ENCODE measurements around the gene CCDC34.

The CCDC34 gene

GRCh38 chr11:27403195-27403594 is 40.2 kb upstream of the CCDC34 start:
- Histone ChIP-seq H3K27me3 (ENCODE audit: low read depth, low read length) (no peaks in the 10 kb centered on the region), H3K27ac (ENCODE audit: low read length) (no peak overlapping the region), H3K4me3 (ENCODE audit: low read depth in 1 of 2, low read length in 2 of 2) (no peak overlapping the region), H3K4me1 (ENCODE audit: control insufficient read depth in 1 of 2, insufficient read depth in 2 of 2, low read length in 2 of 2) (no peaks in the 10 kb centered on the region), H3K36me3 (ENCODE audit: control insufficient read depth in 1 of 2, insufficient read depth in 2 of 2, low read length in 2 of 2) (no peaks in the 10 kb centered on the region), H3K9me3 (ENCODE audit: control insufficient read depth in 1 of 2, low read length in 2 of 2) (no peaks in the 10 kb centered on the region)

- no peaks in the 10 kb centered on the region for H3K9me3 ChIP-seq (ENCODE audit: control insufficient read depth in 1 of 2, low read length in 2 of 2)
- H3K4me1 ChIP-seq (ENCODE audit: control insufficient read depth in 1 of 2, insufficient read depth in 2 of 2, low read length in 2 of 2), result no peaks in the 10 kb centered on the region
- H3K36me3 ChIP-seq (ENCODE audit: control insufficient read depth in 1 of 2, insufficient read depth in 2 of 2, low read length in 2 of 2), result no peaks in the 10 kb centered on the region
- H3K4me3 ChIP-seq (ENCODE audit: low read depth in 1 of 2, low read length in 2 of 2), result no peak overlapping the region
- no peaks in the 10 kb centered on the region for H3K27me3 ChIP-seq (ENCODE audit: low read depth, low read length)
- no peak overlapping the region for H3K27ac ChIP-seq (ENCODE audit: low read length)
Observed at GRCh38 chr11:27402450-27402849, 39.4 kb upstream of the CCDC34 start.

- Histone ChIP-seq H3K9me3 (ENCODE audit: control insufficient read depth in 1 of 2, low read length in 2 of 2) (no peaks in the 10 kb centered on the region), H3K27ac (ENCODE audit: low read length) (no peak overlapping the region), H3K36me3 (ENCODE audit: control insufficient read depth in 1 of 2, insufficient read depth in 2 of 2, low read length in 2 of 2) (no peaks in the 10 kb centered on the region), H3K4me1 (ENCODE audit: control insufficient read depth in 1 of 2, insufficient read depth in 2 of 2, low read length in 2 of 2) (peaks cover 0 to 2% of the 10 kb centered on the region in 2 donors), H3K27me3 (ENCODE audit: low read depth, low read length) (no peaks in the 10 kb centered on the region), H3K4me3 (ENCODE audit: low read depth in 1 of 2, low read length in 2 of 2) (no peak overlapping the region)
Observed at GRCh38 chr11:27401833-27402316, 38.9 kb upstream of the CCDC34 start.

GRCh38 chr11:27401280-27401832 is 38.3 kb upstream of the CCDC34 start:
- Histone ChIP-seq H3K36me3 (ENCODE audit: control insufficient read depth in 1 of 2, insufficient read depth in 2 of 2, low read length in 2 of 2) (no peaks in the 10 kb centered on the region), H3K9me3 (ENCODE audit: control insufficient read depth in 1 of 2, low read length in 2 of 2) (no peaks in the 10 kb centered on the region), H3K4me1 (ENCODE audit: control insufficient read depth in 1 of 2, insufficient read depth in 2 of 2, low read length in 2 of 2) (peaks cover 0 to 7% of the 10 kb centered on the region in 2 donors), H3K27me3 (ENCODE audit: low read depth, low read length) (no peaks in the 10 kb centered on the region), H3K27ac (ENCODE audit: low read length) (no peak overlapping the region), H3K4me3 (ENCODE audit: low read depth in 1 of 2, low read length in 2 of 2) (no peak overlapping the region)

- Histone ChIP-seq H3K4me3 (ENCODE audit: low read depth in 1 of 2, low read length in 2 of 2) (no peak overlapping the region), H3K9me3 (ENCODE audit: control insufficient read depth in 1 of 2, low read length in 2 of 2) (no peaks in the 10 kb centered on the region), H3K27ac (ENCODE audit: low read length) (no peak overlapping the region), H3K36me3 (ENCODE audit: control insufficient read depth in 1 of 2, insufficient read depth in 2 of 2, low read length in 2 of 2) (no peaks in the 10 kb centered on the region), H3K4me1 (ENCODE audit: control insufficient read depth in 1 of 2, insufficient read depth in 2 of 2, low read length in 2 of 2) (peaks cover 5 to 24% of the 10 kb centered on the region in 2 donors), H3K27me3 (ENCODE audit: low read depth, low read length) (no peaks in the 10 kb centered on the region)
Observed at GRCh38 chr11:27398400-27398770, 35.4 kb upstream of the CCDC34 start.

GRCh38 chr11:27397624-27398399 is 34.8 kb upstream of the CCDC34 start:
- H3K4me1 ChIP-seq (ENCODE audit: control insufficient read depth in 1 of 2, insufficient read depth in 2 of 2, low read length in 2 of 2), result peaks cover 5 to 24% of the 10 kb centered on the region in 2 donors
- no peaks in the 10 kb centered on the region for H3K27me3 ChIP-seq (ENCODE audit: low read depth, low read length)
- H3K36me3 ChIP-seq (ENCODE audit: control insufficient read depth in 1 of 2, insufficient read depth in 2 of 2, low read length in 2 of 2), result no peaks in the 10 kb centered on the region
- no peak overlapping the region for H3K27ac ChIP-seq (ENCODE audit: low read length)
- H3K9me3 ChIP-seq (ENCODE audit: control insufficient read depth in 1 of 2, low read length in 2 of 2), result no peaks in the 10 kb centered on the region
- no peak overlapping the region for H3K4me3 ChIP-seq (ENCODE audit: low read depth in 1 of 2, low read length in 2 of 2)

GRCh38 chr11:27396259-27396839 is 33.3 kb upstream of the CCDC34 start:
- no peaks in the 10 kb centered on the region for H3K9me3 ChIP-seq (ENCODE audit: control insufficient read depth in 1 of 2, low read length in 2 of 2)
- no peaks in the 10 kb centered on the region for H3K27me3 ChIP-seq (ENCODE audit: low read depth, low read length)
- H3K36me3 ChIP-seq (ENCODE audit: control insufficient read depth in 1 of 2, insufficient read depth in 2 of 2, low read length in 2 of 2), result no peaks in the 10 kb centered on the region
- H3K4me3 ChIP-seq (ENCODE audit: low read depth in 1 of 2, low read length in 2 of 2), result no peak overlapping the region
- H3K27ac ChIP-seq (ENCODE audit: low read length), result no peak overlapping the region
- peaks cover 5 to 29% of the 10 kb centered on the region in 2 donors for H3K4me1 ChIP-seq (ENCODE audit: control insufficient read depth in 1 of 2, insufficient read depth in 2 of 2, low read length in 2 of 2)

GRCh38 chr11:27395556-27396258 is 32.7 kb upstream of the CCDC34 start:
- Histone ChIP-seq H3K27me3 (ENCODE audit: low read depth, low read length) (no peaks in the 10 kb centered on the region), H3K27ac (ENCODE audit: low read length) (peak overlapping the region; percentile 9), H3K4me3 (ENCODE audit: low read depth in 1 of 2, low read length in 2 of 2) (no peak overlapping the region), H3K9me3 (ENCODE audit: control insufficient read depth in 1 of 2, low read length in 2 of 2) (no peaks in the 10 kb centered on the region), H3K36me3 (ENCODE audit: control insufficient read depth in 1 of 2, insufficient read depth in 2 of 2, low read length in 2 of 2) (no peaks in the 10 kb centered on the region), H3K4me1 (ENCODE audit: control insufficient read depth in 1 of 2, insufficient read depth in 2 of 2, low read length in 2 of 2) (peaks cover 5 to 29% of the 10 kb centered on the region in 2 donors)

GRCh38 chr11:27394781-27395228 is 31.8 kb upstream of the CCDC34 start:
- Histone ChIP-seq H3K9me3 (ENCODE audit: control insufficient read depth in 1 of 2, low read length in 2 of 2) (no peaks in the 10 kb centered on the region), H3K36me3 (ENCODE audit: control insufficient read depth in 1 of 2, insufficient read depth in 2 of 2, low read length in 2 of 2) (no peaks in the 10 kb centered on the region), H3K4me3 (ENCODE audit: low read depth in 1 of 2, low read length in 2 of 2) (no peak overlapping the region), H3K27me3 (ENCODE audit: low read depth, low read length) (no peaks in the 10 kb centered on the region), H3K27ac (ENCODE audit: low read length) (no peak overlapping the region), H3K4me1 (ENCODE audit: control insufficient read depth in 1 of 2, insufficient read depth in 2 of 2, low read length in 2 of 2) (peaks cover 5 to 29% of the 10 kb centered on the region in 2 donors)

- no peak overlapping the region for H3K27ac ChIP-seq (ENCODE audit: low read length)
- no peak overlapping the region for H3K4me3 ChIP-seq (ENCODE audit: low read depth in 1 of 2, low read length in 2 of 2)
- no peaks in the 10 kb centered on the region for H3K9me3 ChIP-seq (ENCODE audit: control insufficient read depth in 1 of 2, low read length in 2 of 2)
- H3K27me3 ChIP-seq (ENCODE audit: low read depth, low read length), result no peaks in the 10 kb centered on the region
- H3K36me3 ChIP-seq (ENCODE audit: control insufficient read depth in 1 of 2, insufficient read depth in 2 of 2, low read length in 2 of 2), result no peaks in the 10 kb centered on the region
- H3K4me1 ChIP-seq (ENCODE audit: control insufficient read depth in 1 of 2, insufficient read depth in 2 of 2, low read length in 2 of 2), result peaks cover 5 to 29% of the 10 kb centered on the region in 2 donors
Observed at GRCh38 chr11:27392278-27393114, 29.5 kb upstream of the CCDC34 start.

Data from muscle layer of duodenum (tissue), 2 donors.